Uterus (tissue), 2 donors: Measurements from ENCODE around the gene CAB39L.

Source experiments
- POLR2A ChIP-seq, 2 donors: fragments of 450-650 bp; IDR thresholded peaks; one replicate each; pipeline ENCODE4 v1.6.1; 2016; ENCODE audit warnings: antibody characterized with exemption in 2 of 2, mild to moderate bottlenecking in 1 of 2, moderate library complexity in 1 of 2
- TF ChIP-seq, protein P1 (sequence below), 4 experiments: fragments of 200-600 bp in 2 of 4; fragments of 450-650 bp in 2 of 4; sonication (generic) in 2 of 4; IDR thresholded peaks; one replicate each; pipeline ENCODE4 v1.5.1; 2016 to 2019; ENCODE audit warnings: antibody characterized with exemption in 4 of 4, mild to moderate bottlenecking in 2 of 4, moderate library complexity in 1 of 4

GRCh38 chr13:49322702-49323101 lies 121.2 kb downstream of the CAB39L start:
- TF ChIP-seq, protein P1, sequence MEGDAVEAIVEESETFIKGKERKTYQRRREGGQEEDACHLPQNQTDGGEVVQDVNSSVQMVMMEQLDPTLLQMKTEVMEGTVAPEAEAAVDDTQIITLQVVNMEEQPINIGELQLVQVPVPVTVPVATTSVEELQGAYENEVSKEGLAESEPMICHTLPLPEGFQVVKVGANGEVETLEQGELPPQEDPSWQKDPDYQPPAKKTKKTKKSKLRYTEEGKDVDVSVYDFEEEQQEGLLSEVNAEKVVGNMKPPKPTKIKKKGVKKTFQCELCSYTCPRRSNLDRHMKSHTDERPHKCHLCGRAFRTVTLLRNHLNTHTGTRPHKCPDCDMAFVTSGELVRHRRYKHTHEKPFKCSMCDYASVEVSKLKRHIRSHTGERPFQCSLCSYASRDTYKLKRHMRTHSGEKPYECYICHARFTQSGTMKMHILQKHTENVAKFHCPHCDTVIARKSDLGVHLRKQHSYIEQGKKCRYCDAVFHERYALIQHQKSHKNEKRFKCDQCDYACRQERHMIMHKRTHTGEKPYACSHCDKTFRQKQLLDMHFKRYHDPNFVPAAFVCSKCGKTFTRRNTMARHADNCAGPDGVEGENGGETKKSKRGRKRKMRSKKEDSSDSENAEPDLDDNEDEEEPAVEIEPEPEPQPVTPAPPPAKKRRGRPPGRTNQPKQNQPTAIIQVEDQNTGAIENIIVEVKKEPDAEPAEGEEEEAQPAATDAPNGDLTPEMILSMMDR (IDR thresholded peaks at IDR 0.05), result no peak
- TF ChIP-seq POLR2A (IDR thresholded peaks at IDR 0.05), result no peak
